Fibroblast of lung (primary cell): ENCODE results near the gene MAPKAP1. TPM values are rescaled to one million over a fixed set of nuclear protein-coding genes. Genes with fewer than 3 reads are reported as not detected.

Experiments
- DNase-seq, 2 donors: peaks; one replicate each; pipeline versions ENCODE4 v3.0.0 to v3.0.0-alpha.2; 2010; ENCODE audit warnings: low read depth in 2 of 2
- H2AFZ ChIP-seq: 2 replicates; pipeline ENCODE4 v1.5.1; 2012; ENCODE audit warnings: low read length, control low read depth, inconsistent platforms
- H3K27ac ChIP-seq: 2 replicates; pipeline ENCODE4 v1.5.1; 2011; ENCODE audit warnings: low read length, control low read depth; ENCODE audit not compliant: insufficient read depth
- H3K27me3 ChIP-seq: 2 replicates; pipeline ENCODE4 v1.5.1; 2011; ENCODE audit warnings: mild to moderate bottlenecking, low read length; ENCODE audit not compliant: control insufficient read depth, insufficient read depth
- H3K36me3 ChIP-seq: 2 replicates; pipeline ENCODE4 v1.5.1; 2011; ENCODE audit warnings: low read length; ENCODE audit not compliant: control insufficient read depth, insufficient read depth
- H3K4me1 ChIP-seq: 2 replicates; pipeline ENCODE4 v1.5.1; 2011; ENCODE audit warnings: low read length; ENCODE audit not compliant: control insufficient read depth, insufficient read depth; ENCODE audit errors: extremely low read depth
- H3K4me2 ChIP-seq: 2 replicates; pipeline ENCODE4 v1.5.1; 2011; ENCODE audit warnings: low read length, control low read depth; ENCODE audit not compliant: insufficient read depth; ENCODE audit errors: extremely low read depth
- H3K4me3 ChIP-seq, 4 experiments: fragments of 200-600 bp in 1 of 4; sonication (generic) in 1 of 4; replicated peaks in 1 of 4; 2 replicates each; pipeline ENCODE4 v1.5.1; 2011 to 2016; ENCODE audit warnings: low read length in 4 of 4, low read depth in 3 of 4, mild to moderate bottlenecking in 3 of 4, control low read depth in 2 of 4, inconsistent platforms in 1 of 4, mixed read lengths in 1 of 4; ENCODE audit not compliant: insufficient read depth in 1 of 4; ENCODE audit errors: control extremely low read depth in 1 of 4
- H3K79me2 ChIP-seq: 2 replicates; pipeline ENCODE4 v1.5.1; 2012; ENCODE audit warnings: mild to moderate bottlenecking, low read length, inconsistent platforms; ENCODE audit not compliant: control insufficient read depth, insufficient read depth
- H3K9ac ChIP-seq: 2 replicates; pipeline ENCODE4 v1.5.1; 2011; ENCODE audit warnings: mild to moderate bottlenecking, low read length, control low read depth; ENCODE audit not compliant: insufficient read depth
- H3K9me3 ChIP-seq: 2 replicates; pipeline ENCODE4 v1.5.1; 2012; ENCODE audit warnings: low read depth, low read length; ENCODE audit not compliant: control insufficient read depth, insufficient read depth
- H4K20me1 ChIP-seq: 2 replicates; pipeline ENCODE4 v1.5.1; 2011; ENCODE audit warnings: low read length; ENCODE audit not compliant: control insufficient read depth, insufficient read depth; ENCODE audit errors: extremely low read depth
- CTCF ChIP-seq, 2 donors: IDR thresholded peaks in 1 of 2; conservative IDR thresholded peaks in 1 of 2; 1 replicate in 1 of 2; 2 replicates in 1 of 2; pipeline ENCODE4 v1.5.1; 2011 to 2012; ENCODE audit warnings: low read length in 2 of 2, control low read depth in 1 of 2, inconsistent platforms in 1 of 2, low read depth in 1 of 2, mild to moderate bottlenecking in 1 of 2
- EZH2 ChIP-seq: IDR thresholded peaks from 2 replicates; pipeline ENCODE4 v1.5.1; 2012; ENCODE audit warnings: low read length, control low read depth, mild to moderate bottlenecking; ENCODE audit errors: missing control alignments
- polyA plus RNA-seq, 2 donors: library from polyadenylated mRNA; depleted of rRNA in 1 of 2; stranded (reverse) in 1 of 2; unstranded in 1 of 2; fragments of >200 nt; gene quantifications; 2 replicates each; pipeline ENCODE4 v1.2.1, GENCODE V29; 2011 to 2012; ENCODE audit warnings: missing spikeins in 1 of 2
- total RNA-seq: library from RNA; depleted of rRNA; stranded (reverse); fragments of >200 nt; gene quantifications from 2 replicates; pipeline ENCODE4 v1.2.1, GENCODE V29; 2014

The MAPKAP1 gene
- total and polyA plus RNA-seq, 2 donors (not counting 1 experiment from before 2014, with no cell fraction given) = 63.7 to 127 TPM

GRCh38 chr9:125425901-125426515 is 281.0 kb downstream of the MAPKAP1 start:
- DNase-seq = no peak

GRCh38 chr9:125425170-125425897 is 281.7 kb downstream of the MAPKAP1 start:
- Histone ChIP-seq H3K4me3 (no peak overlapping the region), H3K27me3 (no peaks in the 10 kb centered on the region)
- no peak for TF ChIP-seq EZH2
- TF ChIP-seq CTCF (conservative IDR thresholded peaks at IDR 0.05 in 1 of 2, IDR thresholded peaks at IDR 0.05 in 1 of 2; ENCODE audit: low read depth in 1 of 2, low read length in 2 of 2) = no peak

More at GRCh38 chr9:125425901-125426515, 281.0 kb downstream of the MAPKAP1 start:
- Histone ChIP-seq H3K9ac (no peak overlapping the region), H3K4me1 (no peaks in the 10 kb centered on the region), H2AFZ (peak overlapping the region; percentile 38), H4K20me1 (no peaks in the 10 kb centered on the region), H3K36me3 (no peaks in the 10 kb centered on the region), H3K9me3 (no peaks in the 10 kb centered on the region), H3K27ac (no peak overlapping the region), H3K4me2 (no peak overlapping the region), H3K27me3 (no peaks in the 10 kb centered on the region), H3K79me2 (no peaks in the 10 kb centered on the region), H3K4me3 (no peak overlapping the region)
- no peak for TF ChIP-seq EZH2
- TF ChIP-seq CTCF (conservative IDR thresholded peaks at IDR 0.05 in 1 of 2, IDR thresholded peaks at IDR 0.05 in 1 of 2; ENCODE audit: low read depth in 1 of 2, low read length in 2 of 2) = no peak

GRCh38 chr9:125423964-125424363 is 283.0 kb downstream of the MAPKAP1 start:
- Histone ChIP-seq H3K9me3 (no peaks in the 10 kb centered on the region), H3K4me3 (no peak overlapping the region), H4K20me1 (no peaks in the 10 kb centered on the region), H3K4me2 (no peak overlapping the region), H3K4me1 (no peaks in the 10 kb centered on the region), H3K9ac (no peak overlapping the region), H3K79me2 (no peaks in the 10 kb centered on the region), H3K36me3 (no peaks in the 10 kb centered on the region), H3K27ac (no peak overlapping the region), H3K27me3 (no peaks in the 10 kb centered on the region), H2AFZ (no peak overlapping the region)
- no peak for DNase-seq
- TF ChIP-seq EZH2 = no peak

More at GRCh38 chr9:125425170-125425897, 281.7 kb downstream of the MAPKAP1 start:
- H3K4me1 ChIP-seq = no peaks in the 10 kb centered on the region
- H4K20me1 ChIP-seq = no peaks in the 10 kb centered on the region
- peak overlapping the region; percentile 38 for H2AFZ ChIP-seq
- H3K9me3 ChIP-seq = no peaks in the 10 kb centered on the region
- H3K79me2 ChIP-seq = no peaks in the 10 kb centered on the region
- H3K4me2 ChIP-seq = no peak overlapping the region
- no peaks in the 10 kb centered on the region for H3K36me3 ChIP-seq
- no peak for DNase-seq
- no peak overlapping the region for H3K27ac ChIP-seq
- no peak overlapping the region for H3K9ac ChIP-seq
